ENCODE results near the gene CSNK2B. TPM values are rescaled to one million over a fixed set of nuclear protein-coding genes. Genes with fewer than 3 reads are reported as not detected.

The CSNK2B gene
- total and polyA plus RNA-seq, 9 of the 15 experiments (the other 6 are each of a cell fraction or from before 2014, with no cell fraction given), result 120 to 1,126 (median 529) TPM

GRCh38 chr6:31665501-31666336, at the start of gene CSNK2B (continued):
- no peak; the same call in none of the 2 replicates for TF ChIP-seq TCF3 (CRISPR knock-in tag; IDR thresholded peaks at IDR 0.05)
- TF ChIP-seq ZNF766 (CRISPR knock-in tag; conservative IDR thresholded peaks at IDR 0.05), result no peak
- no peak for TF ChIP-seq MAFG (tag; conservative IDR thresholded peaks at IDR 0.05)
- TF ChIP-seq CREM (IDR thresholded peaks at IDR 0.05; ENCODE audit: low read depth), result no peak
- peak; percentile 67 for TF ChIP-seq SPI1 (IDR thresholded peaks at IDR 0.05; ENCODE audit: borderline replicate concordance, low read depth, low read length)
- 0 out of 2 replicates have a peak, but pooled peaks have one; percentile 17 for TF ChIP-seq BMI1 (IDR thresholded peaks at IDR 0.05; ENCODE audit: low read length)
- 0 out of 2 replicates have a peak, but pooled peaks have one; percentile 37 for TF ChIP-seq SMAD3 (CRISPR knock-in tag; conservative IDR thresholded peaks at IDR 0.05)
- no peak for TF ChIP-seq SNIP1 (IDR thresholded peaks at IDR 0.05; ENCODE audit: low read depth)
- TF ChIP-seq RHOXF2B (CRISPR knock-in tag; conservative IDR thresholded peaks at IDR 0.05), result peak; percentile 86; the same call in 1 of the 2 replicates
- TF ChIP-seq CTBP1 (IDR thresholded peaks at IDR 0.05; ENCODE audit: borderline replicate concordance), result 0 out of 2 replicates have a peak, but pooled peaks have one; percentile 29
- TF ChIP-seq ZNF407 (IDR thresholded peaks at IDR 0.05; ENCODE audit: low read depth), result no peak
- no peak for TF ChIP-seq ZBTB33 (CRISPR knock-in tag; IDR thresholded peaks at IDR 0.05)
- no peak for TF ChIP-seq FOXP1 (CRISPR knock-in tag; IDR thresholded peaks at IDR 0.05)
- TF ChIP-seq NFATC3 (IDR thresholded peaks at IDR 0.05), result peak; percentile 96
- TF ChIP-seq SAFB2 (IDR thresholded peaks at IDR 0.05; ENCODE audit: borderline replicate concordance, low read depth, low read length, severe bottlenecking), result no peak
- peak; percentile 87; the same call in 1 of the 2 replicates for TF ChIP-seq ETV5 (CRISPR knock-in tag; IDR thresholded peaks at IDR 0.05; ENCODE audit: low read depth)
- no peak for TF ChIP-seq ZNF140 (CRISPR knock-in tag; IDR thresholded peaks at IDR 0.05)
- TF ChIP-seq ZNF780A (CRISPR knock-in tag; IDR thresholded peaks at IDR 0.05), result no peak
